ENCODE results near the gene ZNF334.

The ZNF334 gene

DNA sequence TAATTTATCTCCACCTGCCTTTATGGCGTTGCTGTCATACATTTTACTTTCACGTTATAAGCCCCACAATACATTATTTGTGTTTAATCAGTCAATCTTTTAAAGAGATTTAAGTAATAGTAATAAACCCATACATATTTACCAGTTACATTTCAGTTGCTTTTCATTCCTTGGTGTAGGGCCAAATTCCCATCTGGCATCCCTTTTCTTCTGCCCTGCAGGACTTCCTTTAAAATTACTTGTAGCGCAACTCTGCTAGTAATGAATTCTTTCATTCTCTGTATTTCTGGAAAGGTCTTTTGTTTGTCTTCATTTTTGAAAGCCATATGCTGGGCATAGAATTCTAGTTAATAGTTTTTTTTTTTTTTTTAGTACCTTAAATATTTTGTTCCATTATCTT is 24.9 kb downstream of the ZNF334 start:
- no peak for DNase-seq (ENCODE audit: low spot score)
- FAIRE-seq: no peak

DNA sequence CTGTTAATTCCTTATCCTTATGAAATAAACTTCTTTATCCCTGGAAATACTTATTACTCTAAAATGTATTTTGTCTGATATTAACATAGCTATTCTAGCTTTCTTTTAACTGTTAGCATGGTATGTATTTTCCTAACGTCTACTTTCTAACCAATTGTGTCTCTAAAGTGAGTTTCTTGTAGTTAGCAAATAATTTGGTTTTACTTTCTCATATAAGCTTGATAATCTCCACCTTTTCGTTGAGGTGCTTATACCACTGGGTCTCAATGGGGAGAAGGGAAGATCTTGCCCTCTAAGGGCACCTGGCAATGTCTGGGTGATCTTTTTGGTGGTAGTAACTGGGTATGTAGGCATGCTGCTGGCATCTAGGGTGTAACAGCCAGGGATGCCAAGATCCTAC is 25.7 kb downstream of the ZNF334 start:
- DNase-seq (ENCODE audit: low spot score) (no peak), FAIRE-seq (no peak)

DNA sequence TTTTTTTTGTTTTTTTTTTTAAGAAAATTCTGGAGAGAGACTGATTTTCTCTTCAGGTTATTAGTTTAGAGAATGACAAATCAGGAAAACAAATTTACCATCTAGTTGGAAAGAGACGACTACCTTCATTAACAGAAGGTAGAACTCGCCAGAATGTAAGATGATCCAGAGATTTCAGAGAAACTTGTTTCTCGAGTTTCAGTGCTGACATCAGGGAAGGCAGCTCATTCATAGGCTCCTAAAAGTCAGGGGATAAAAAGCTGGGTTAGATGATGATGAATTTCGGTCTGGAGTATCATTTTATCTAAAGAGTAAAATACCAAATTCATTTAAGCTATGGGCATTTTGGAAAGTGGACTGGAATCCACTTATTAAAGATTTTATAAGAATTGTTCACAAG is 27.9 kb downstream of the ZNF334 start:
- DNase-seq (ENCODE audit: low spot score) (no peak), FAIRE-seq (no peak)

DNA sequence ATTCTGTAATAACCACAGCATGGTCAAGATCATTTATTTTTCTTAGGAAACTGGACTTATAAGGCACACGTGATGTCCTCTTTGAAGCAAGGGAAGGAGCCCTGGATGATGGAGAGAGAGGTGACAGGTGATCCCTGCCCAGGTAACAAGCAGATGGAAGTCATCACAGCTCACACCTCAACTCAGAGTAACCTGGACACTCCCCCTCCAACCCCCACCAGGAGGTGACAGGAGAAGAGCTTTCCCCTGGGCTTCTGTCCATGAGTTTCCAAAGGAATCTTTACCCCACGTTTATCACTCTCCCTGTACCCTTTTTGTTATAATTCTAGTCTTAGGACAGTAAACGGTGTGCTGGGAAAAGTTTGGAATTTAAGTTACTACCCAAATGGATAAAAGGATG is 28.4 kb downstream of the ZNF334 start:
- no peak for FAIRE-seq
- DNase-seq (ENCODE audit: low spot score): no peak

DNA sequence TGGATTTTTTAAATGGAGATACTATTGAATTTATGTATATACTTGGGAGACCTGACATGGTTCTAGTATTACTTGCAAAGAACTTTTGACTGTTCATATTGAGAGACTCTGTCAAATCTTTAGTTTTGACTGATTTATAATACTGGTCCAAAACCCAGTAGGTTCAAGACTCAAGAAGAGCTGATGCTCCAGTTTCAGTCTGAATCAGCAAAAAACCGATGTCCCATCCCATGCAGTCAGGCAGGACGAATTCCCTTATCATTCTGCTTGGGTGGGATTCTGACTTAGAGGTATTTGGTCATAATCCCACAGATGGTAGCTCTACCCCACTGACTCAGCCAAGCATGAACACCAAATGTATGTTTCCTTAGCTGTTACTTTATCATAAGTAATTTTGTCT is 29.5 kb downstream of the ZNF334 start:
- FAIRE-seq (no peak), DNase-seq (ENCODE audit: low spot score) (no peak)

DNA sequence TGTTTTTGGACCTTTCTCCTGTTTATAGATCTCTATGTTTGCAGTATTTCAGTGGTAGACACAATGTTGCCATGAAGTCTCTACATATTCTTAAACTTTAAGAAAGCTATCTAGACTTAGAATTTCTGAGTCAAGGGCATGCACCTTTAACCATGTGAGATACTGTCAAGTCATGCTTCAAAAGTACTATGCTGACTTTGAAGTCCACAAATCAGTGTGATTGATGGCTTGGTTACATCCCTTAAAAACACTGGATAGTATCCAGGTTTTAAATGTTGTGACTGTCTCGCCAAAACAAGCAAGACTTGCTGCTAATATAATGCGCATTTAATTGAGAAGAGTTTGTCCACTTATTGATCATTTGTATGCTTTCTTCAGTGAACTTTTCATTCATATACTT is 30.5 kb downstream of the ZNF334 start:
- DNase-seq (ENCODE audit: low spot score): no peak
- no peak for FAIRE-seq

DNA sequence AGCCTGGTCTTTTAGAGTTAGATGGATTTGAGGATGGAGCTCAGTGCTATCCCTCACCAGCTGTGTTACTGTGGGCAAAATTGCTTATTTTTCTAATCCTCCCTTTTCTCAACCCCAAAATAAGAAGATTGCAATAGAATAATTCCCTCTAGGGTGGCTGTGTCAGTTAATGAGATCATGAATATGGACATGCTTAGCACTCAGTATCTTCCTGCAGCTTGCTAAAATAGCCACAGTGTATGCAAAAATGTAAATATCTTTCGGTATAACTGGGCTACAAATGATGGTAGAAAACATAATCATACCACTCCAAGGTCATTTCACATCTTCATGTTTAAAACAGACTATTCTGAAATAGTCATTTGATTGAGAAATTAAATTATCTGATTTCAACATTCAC is 35.7 kb downstream of the ZNF334 start:
- FAIRE-seq (no peak), DNase-seq (ENCODE audit: low spot score) (no peak)

DNA sequence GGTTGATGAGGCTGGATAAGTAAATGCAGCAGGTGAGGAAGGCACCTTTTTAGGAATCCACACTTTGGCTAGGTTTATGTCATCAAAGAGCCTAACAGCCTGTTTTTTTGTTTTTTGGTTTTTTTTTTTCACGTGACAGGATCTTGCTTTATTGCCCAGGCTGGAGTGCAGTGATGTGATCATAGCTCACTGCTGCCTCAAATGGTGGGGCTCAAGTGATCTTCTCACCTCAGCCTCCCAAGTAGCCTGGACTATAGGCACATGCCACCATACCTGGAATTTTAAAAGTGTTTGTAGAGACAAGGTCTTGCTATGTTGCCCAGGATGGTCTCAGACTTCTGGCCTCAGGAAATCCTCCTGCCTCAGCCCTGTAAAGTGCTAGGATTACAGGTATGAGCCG is 36.1 kb downstream of the ZNF334 start:
- DNase-seq (ENCODE audit: low spot score) (no peak), FAIRE-seq (no peak)

DNA sequence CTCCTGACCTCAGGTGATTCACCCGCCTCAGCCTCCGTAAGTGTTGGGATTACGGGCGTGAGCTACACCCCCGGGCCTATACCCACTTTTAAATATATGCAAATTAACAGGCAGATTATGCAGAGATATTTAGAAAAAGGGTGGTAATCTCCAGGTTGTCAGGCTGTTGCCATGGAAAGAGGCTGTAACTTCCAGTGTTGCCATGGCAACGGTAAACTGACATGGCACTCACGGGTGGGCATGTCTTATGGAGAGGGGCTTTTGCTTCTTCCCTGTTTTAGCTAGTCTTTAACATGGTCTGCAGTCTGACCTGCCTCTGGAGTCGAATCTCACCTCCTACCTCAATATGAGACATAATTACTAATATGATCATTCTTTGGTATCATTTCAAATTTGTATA is 44.9 kb downstream of the ZNF334 start:
- FAIRE-seq: no peak
- no peak for DNase-seq (ENCODE audit: low spot score)

DNA sequence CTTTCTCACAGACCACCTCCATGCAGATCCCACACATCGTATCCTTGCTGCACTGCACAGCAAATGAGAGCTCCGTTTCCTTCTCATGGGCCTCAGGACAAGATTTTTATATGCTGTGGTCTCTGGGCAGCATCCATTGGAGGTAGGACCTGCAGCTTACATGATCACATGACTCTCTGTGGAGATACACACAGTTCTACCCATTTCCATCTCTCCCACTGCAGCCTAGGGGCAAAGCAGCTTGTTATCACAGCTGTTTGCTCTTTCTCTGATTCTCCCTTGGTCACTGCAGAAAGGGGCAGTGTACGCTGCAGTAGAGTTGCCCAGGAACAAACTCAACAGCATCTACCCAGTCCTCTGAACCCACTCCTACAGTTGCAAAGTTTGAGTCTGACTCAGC is 48.9 kb downstream of the ZNF334 start:
- no peak for FAIRE-seq
- no peak for DNase-seq (ENCODE audit: low spot score)

DNA sequence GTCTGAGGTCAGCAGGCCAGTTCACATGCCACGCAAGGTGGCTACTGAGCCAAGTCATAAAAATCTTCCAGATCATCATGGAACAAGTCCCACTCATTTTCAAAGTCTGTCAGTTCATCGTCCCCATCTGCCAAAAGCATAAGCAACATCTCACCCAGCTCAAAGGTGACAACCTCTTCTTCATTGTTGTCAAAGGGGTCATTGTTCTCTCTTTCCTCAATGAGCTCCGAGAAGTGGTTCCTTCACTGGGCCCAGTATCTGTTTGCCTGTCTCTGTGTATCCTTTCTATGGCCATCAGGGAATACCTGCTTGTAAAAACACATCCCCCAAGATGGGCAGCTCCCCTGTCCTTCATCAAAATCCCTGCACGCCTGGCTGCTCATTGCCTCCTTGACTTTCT is 49.5 kb downstream of the ZNF334 start:
- FAIRE-seq (no peak), DNase-seq (ENCODE audit: low spot score) (no peak)

DNA sequence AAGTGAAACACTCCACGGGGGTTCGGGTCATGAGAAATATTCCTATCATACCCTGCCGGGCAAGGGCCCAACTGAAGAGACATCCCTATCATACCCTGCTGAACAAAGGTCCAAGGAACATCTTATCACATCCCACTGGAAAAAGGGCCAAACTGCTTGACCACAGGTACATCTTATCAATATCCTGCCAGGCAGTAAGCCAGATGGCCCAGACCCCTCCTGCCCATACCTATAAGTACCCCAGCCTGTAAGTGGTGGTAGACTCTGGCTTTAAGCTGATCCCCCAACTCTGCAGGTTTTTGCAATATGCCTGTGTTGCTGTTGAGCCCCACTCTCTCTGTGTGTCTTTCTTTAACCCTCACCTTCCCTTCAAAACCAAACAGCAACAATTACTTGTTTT is 51.6 kb downstream of the ZNF334 start:
- FAIRE-seq: no peak
- no peak for DNase-seq (ENCODE audit: low spot score)

DNA sequence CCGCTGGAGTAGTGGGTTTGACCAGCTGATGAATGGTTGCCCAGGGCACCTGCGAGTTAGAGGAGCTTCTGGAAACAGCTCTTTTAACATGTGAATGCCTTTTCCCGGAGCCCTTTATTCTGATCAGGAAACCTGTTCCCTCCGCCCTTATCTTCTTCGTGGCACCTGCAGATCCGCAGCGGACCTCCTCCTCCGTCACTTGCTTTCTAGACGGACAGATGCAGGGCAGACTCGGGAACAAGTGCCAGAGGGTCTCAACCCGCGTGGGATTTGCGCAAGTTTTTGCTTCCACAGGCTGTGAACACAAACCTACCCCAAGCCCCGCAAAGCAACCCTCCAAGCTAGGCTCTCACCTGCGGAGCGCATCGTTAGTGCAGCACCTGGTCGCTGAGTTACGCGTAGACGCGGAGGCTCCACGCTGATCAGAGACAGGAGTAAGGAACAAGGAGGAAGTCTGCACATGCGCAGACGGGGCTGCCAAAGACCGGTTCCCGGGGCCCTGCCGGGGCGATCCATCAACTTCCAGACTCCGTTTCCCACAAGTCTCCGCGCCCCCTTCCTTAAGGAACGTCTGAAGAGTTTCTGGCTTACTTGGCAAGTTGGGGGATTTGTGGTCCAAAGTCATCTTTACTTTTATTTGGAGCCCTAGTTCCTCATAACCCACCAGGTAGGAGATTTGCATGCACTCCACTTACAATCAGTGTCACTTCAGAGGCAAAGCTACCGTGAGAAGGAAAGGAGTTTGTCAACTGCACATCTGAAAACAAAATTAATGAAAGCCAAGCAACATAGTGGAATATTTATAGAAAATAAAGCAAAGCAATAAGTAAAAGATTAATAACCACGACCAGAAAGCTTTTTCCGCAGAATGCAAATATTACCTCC is 54.3 kb downstream of the ZNF334 start:
- FAIRE-seq (no peak), DNase-seq (ENCODE audit: low spot score) (no peak)

DNA sequence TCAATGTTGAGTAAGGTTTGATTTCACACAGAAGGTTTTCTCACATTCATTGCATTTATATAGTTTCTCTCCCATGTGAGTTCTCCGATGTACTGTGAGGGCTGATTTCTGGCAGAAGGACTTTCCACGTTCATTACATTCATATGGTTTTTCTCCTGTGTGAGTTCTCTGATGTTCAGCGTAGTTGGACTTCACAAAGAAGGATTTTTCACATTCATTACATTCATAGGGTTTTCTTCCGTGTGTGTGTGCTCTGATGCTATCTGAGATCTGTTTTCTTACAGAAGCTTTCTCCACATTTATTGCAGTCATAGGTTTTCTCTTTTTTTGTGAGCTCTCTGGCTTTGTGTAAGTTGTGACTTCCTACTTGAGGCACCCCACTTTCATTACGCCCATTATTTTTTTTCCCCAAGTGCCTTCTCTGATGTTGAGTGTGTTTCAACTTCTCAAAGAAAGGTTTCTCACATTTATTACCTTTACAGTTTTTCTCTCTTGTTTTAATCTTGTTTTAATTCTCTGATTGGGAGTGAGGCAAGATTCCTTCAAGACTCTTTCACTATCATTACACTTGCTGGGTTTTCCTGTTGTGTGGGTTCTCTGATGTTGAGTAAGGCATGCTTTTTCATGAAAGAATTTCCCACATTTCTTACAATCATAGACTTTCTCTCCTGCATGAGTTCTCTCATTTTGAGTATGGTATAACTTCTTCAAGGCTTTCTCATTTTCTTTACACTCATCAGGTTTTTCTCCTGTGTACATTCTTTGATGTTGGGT is 56.9 kb downstream of the ZNF334 start:
- DNase-seq (ENCODE audit: low spot score): no peak
- no peak for FAIRE-seq

DNA sequence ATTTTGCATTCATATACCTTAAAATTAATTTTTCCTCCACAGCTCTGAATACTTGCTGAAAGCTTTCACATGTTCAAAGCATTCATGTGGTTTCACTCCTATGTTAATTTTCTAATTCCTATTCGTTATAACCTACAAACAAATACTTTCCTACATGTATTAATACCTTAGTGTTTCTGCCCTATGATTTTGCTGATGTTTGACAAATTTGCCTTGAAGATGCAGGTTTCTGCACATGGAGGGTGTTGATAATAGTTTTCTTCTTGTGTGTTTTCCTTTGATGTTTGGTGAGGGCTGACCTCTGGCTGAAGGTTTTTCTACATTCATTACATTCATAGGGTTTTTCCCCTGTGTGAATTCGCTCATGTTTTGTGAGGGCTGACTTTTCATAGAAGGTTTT is 57.6 kb downstream of the ZNF334 start:
- FAIRE-seq (no peak), DNase-seq (ENCODE audit: low spot score) (no peak)

Data from RCC 7860 (cell line).